SKM-1 treated with dmso at 0.1 percent for 144 hours (cell line): ENCODE measurements around the gene FHL1.
"Not testable (repeated sequence)": the region's sequence is repeated elsewhere in the genome, so short reads cannot be mapped to it uniquely, and the experiment has no call there.

Experiments
- DNase-seq: peaks from one replicate; lab custom pipeline; 2025; ENCODE audit not compliant: unreplicated experiment; lab: John Stamatoyannopoulos, UW

The FHL1 gene

DNA sequence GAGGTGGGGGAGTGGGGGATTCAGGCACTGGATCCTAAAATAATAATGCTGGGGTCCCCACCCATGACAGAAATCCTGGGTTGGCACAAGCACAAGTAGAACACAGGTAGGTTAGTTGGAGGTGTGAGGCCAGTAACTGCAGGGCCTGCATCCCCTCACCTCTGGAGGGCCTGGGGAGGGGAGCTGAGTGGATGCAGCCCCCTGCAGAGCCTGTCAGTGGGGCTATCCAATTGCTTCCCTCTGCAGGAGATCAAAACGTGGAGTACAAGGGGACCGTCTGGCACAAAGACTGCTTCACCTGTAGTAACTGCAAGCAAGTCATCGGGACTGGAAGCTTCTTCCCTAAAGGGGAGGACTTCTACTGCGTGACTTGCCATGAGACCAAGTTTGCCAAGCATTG lies 60.2 kb downstream of the FHL1 start:
- no peak for DNase-seq

DNA sequence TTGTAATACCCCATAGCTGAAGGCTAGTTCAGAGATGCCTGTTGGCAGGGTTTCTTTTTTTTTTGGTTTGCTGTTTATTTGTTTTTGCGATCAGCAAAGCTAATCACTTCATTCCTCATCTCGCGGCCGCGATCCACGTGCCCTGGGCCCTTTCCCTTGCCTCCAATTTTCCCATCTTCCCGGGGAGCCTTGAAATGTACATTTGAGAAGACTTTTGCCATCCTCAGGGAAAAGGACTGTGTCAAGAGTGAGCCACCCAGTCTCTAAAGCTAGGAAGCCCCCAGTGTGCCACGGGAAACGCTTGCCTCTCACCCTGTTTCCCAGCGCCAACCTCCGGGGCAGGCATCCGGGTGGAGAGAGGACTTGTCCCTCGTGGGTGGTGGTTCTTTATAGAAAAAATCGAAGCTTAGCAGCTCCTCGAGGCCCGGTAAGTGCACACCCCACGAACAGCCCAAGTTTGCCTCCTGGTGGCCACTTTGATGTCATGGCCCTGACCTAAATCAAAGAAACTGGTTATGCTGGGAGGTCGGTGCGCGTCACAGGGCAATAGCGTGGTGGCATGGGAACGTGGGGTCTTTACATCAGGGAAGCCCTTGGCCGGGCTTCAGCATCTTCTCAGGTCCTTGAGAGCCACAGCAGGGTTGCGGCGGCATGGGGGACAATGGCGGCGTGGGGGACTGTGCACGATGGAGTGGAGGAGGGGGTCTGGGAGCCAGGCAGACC lies 61.8 kb downstream of the FHL1 start:
- no peak for DNase-seq

DNA sequence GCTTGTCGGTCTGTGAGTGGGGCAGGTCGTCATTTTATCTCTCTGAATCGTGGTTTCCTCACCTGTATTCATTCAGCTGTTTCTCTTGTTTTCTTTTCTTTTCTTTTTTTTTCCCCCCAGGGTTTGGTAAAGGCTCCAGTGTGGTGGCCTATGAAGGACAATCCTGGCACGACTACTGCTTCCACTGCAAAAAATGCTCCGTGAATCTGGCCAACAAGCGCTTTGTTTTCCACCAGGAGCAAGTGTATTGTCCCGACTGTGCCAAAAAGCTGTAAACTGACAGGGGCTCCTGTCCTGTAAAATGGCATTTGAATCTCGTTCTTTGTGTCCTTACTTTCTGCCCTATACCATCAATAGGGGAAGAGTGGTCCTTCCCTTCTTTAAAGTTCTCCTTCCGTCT lies 62.4 kb downstream of the FHL1 start:
- no peak for DNase-seq

DNA sequence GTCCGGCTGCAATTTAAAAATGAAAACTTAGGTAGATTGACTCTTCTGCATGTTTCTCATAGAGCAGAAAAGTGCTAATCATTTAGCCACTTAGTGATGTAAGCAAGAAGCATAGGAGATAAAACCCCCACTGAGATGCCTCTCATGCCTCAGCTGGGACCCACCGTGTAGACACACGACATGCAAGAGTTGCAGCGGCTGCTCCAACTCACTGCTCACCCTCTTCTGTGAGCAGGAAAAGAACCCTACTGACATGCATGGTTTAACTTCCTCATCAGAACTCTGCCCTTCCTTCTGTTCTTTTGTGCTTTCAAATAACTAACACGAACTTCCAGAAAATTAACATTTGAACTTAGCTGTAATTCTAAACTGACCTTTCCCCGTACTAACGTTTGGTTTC lies 62.9 kb downstream of the FHL1 start:
- peak; percentile 8 for DNase-seq

DNA sequence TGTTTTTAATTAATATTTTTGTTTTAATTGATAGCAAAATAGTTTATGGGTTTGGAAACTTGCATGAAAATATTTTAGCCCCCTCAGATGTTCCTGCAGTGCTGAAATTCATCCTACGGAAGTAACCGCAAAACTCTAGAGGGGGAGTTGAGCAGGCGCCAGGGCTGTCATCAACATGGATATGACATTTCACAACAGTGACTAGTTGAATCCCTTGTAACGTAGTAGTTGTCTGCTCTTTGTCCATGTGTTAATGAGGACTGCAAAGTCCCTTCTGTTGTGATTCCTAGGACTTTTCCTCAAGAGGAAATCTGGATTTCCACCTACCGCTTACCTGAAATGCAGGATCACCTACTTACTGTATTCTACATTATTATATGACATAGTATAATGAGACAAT lies 63.5 kb downstream of the FHL1 start:
- DNase-seq = no peak

DNA sequence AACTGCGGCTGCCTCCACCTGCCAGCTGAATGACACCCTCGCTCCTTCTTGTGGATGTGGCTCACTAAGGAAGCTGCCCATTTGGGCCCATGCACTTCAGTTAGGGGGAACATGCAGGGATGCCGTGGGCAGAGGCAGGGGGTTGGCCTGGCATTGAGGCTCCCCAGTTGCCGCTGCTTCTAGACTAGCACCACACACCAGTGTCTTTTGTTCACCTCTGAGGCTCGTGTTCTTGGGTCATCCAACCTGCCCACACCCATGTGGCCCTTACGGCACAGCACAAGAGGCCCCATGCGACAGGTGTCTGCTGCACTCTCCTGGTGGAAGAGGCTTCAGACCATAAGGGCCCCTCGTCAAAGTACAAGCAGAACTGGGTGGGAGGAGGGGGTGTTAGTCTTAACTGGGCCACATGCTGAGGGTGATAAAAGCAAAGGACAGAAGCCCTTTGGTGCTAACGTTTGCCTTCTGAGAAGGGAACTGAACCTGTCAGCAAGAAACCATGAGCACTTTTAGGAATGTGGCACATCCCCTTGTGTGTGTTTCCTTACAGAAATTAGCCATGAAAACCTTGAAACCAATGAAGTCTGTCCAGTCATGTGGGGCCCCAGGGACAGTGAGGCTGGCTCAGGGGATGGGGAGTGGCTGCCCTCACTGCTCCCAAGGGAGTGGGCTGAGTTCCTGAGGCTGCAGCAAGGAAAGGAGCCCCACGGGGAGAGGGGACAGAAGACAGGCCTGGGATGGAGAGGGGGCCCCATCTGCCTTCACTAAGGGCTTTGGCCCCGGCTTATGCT lies 64.6 kb downstream of the FHL1 start:
- DNase-seq = no peak

DNA sequence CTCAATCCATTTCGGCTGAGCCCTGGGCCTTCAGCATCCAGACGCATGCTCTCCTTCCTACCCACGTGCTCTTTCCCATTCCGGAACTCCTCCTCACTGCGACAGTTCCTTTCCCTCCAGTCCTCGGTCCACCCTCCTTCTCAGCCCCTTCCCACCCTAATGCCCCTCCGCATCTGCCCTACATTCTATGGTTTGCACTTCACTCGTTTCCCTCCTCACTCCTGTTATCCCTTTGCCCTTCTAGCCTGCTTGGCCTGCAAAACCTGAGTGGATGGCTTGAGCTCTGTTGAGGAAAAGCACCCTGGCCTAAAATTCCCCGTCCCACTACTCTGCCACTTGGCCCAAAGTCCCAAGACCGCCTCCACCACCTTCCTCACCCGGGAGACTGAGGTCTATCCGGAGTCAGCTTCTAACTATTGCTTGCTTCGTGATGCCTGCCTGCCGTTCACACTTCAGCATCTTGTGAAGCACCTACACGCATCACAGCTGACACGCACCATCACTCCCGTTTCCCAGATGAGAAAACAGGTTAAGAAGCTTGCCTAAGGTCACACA lies 65.3 kb downstream of the FHL1 start:
- DNase-seq = no peak

DNA sequence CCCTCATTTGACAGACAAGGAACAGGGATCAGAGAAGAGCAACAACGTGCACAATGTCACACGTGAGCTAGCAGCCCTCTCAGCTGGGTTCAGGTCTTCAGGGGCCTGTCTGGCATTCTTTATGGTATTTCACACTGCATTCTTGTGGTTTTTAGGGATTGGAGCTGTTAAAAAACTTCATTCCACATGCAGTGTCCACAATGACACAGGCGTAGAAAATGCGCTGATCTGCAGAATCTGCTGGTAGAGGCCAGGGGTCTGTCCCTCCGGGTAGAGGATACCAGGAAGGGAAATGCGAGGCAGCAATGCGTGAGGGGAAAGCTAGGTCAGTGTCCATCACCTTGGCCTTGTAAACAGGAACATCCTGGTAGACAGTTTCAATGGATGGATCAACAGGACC lies 67.2 kb downstream of the FHL1 start:
- no peak for DNase-seq

DNA sequence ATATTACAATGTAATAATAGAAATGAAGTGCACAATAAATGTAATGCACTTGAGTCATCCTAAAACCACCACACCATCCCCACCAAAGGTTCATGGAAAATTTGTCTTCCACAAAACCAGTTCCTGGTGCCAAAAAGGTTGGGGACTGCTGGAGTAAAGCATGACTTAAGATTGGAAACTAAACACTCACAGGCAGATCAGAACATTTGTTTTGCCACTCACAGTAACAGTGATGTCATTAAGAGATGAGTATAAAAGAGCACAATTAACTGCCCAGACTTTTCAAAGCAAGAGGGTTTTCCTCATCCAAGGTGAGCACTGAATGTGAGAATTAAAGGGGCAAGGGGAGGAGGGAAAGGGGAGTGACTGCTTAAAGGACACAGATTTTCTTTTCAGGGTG lies 68.2 kb downstream of the FHL1 start:
- no peak for DNase-seq

DNA sequence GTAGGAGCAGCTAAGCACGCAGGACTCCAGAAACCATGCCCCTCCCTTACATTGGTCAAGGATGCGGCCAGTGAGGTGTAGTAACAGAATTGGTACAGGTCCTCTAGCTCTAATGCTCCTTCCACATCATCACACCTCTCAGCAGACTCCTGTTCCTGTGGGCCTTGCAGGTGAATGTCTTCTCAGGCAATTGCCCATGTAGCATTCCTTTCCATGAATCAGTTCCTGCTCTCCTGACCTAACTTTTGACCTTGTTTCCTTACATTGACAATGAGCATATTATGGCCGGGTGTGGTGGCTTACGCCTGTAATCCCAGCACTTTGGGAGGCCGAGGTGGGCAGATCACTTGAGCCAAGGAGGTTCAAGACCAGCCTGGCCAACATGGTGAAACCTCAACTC lies 72.6 kb downstream of the FHL1 start:
- no peak for DNase-seq

DNA sequence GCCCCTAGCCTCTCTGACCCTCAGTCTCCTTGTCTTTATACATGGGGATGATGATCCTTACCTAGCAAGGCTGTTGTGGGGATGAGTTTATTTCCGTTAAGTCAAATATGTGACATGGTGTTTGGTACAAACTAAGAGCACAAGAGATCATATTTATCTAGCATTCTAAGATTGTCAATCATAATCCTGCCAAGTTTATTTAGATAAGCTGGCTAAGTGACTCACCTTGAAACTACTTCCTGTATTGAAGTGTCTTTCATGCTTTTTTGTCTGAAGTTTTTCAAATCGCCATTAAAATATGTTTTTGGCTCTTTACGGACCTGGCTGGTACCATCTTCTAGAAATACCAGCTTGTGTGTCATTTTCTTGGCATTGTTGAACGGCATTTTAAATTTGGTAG lies 73.2 kb downstream of the FHL1 start:
- DNase-seq = no peak

DNA sequence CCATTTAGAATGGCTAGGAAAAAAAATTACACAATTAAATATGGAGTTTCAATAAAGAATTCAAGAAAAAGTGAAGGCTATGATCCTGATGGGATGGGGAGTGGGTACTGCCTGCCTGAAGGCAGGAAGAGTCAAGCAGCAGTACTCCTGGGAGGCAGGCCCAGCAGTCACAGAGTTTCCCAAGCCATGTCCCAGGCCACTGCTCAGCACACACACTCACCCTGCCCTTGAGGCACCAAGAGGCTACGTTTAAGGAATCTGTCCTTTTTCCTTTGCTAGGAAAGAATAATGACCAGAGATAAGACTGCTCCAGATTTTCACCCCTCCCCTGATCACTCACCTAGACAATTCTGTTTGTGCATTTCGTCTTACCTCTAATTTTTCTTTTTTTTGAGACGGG lies 73.6 kb downstream of the FHL1 start:
- DNase-seq = no peak

DNA sequence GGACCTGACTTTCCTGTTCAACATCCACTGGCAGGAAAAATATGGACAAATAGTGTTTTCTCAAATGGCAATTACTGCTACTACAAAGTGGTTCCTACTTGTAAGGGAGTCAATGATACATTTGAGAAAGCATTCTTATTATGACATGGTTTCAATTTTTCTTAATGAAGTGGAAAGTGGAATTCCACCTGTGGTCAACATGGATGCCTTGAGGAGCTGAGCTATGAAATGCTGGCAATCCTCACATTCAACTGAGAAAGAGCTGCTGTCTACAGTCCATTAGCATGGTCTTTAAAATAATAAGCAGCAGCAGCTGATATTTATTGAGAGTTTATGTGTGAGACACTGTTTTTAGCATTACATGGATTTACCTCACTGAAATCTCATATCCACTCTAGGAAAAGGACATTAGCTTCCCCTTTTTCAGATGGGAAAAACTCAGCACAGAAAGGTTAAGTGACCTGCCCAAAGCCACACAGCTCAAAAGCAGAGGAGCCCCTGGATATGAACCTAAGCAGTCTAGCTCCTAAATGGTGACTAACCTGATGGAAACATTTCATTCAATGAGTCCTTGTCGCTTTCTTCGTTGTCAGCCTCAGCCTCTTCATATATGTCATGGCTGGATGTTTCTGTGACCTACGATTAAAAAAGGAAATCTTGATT lies 74.6 kb downstream of the FHL1 start:
- no peak for DNase-seq

DNA sequence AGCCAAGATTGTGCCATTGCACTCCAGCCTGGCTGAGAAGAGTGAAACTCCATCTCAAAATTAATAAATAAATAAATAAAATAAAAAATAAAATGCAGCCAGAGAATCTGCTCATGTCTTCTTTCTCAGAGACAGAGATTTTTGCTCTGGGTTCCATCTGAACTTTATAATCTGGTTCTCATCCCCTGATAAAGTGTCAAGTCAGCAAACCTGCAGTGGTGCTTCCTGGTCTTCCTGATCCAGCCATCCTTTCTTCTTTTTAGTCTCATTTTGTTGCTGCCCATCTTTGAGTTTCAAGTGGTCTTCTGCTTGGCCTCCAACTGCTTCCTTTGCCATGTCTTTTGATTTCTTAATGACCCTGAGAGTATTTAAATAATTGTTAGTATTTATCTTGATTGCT lies 79.7 kb downstream of the FHL1 start:
- no peak for DNase-seq

DNA sequence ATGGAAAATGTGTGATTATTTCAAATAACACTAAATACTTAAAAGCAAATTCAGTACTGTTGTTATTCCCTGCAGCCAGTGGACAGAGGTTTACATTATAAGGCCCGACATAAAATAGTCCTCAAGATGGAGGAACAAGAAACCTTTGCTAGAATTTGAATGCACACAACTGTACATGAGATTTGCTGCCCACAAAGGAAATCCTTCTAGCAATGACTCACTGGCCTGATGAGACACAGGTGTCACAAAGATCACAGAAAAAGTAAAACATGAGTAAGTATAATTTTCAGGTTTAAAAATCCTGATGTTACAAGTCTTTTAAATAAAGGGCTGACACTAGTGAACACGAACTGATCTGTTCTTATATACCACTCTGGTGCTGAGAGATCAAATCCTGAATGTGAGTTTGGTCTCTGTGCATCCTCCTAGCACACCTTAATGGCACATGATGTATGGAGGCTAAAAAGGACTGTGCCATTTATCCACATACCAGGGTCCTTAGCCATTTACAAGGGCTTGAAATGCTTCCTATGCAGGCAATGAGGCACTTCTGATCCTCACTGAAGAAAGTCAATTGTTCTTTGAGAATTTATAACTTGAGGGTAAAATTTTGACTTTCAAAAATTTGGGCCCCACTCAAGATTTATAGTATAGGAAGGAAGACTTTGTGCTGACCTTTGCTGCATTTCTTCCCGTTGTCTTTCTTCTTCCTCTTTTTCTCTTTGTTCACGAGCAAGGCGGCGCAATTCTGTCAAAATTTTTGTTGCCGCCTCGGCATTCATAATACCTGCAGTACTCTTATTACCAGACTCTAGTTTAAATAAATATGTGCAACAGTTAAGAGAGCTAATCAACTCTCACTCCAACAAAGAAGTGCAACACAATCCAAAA lies 80.9 kb downstream of the FHL1 start:
- DNase-seq = no peak

DNA sequence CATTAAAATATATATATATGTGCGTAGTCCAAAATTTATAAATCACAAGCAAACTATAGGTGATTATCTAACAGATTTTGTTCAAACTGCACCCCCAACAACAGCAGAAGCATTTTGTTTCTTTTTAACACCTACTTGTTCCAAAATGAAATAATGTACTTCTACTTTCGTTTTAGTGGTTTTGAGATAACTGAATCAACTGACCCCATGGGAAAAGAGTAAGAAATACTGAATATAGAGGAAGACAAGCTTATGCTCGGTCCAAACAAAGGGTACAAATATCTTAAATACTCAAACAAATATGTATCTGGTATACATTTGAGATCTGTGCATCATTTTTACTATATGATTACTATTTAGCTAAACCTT lies 81.5 kb downstream of the FHL1 start:
- DNase-seq = no peak

DNA sequence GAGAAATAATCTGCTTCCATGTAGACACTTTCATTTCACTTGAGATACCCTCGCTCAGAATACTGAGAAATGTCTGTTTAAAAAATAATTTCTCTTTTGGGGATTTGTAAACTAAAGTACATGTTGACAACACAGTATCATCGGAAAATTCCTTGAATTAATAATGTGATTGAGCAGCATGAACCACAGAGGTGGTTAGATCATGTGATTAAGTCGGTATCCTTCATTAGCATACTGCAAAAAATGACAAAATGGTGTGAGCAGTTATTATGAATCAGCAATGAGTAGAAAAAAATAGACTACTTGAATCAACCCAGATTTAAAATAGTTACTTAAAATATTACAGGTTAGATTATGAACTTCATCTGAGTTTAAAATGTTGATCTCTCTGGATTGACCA lies 89.7 kb downstream of the FHL1 start:
- no peak for DNase-seq

DNA sequence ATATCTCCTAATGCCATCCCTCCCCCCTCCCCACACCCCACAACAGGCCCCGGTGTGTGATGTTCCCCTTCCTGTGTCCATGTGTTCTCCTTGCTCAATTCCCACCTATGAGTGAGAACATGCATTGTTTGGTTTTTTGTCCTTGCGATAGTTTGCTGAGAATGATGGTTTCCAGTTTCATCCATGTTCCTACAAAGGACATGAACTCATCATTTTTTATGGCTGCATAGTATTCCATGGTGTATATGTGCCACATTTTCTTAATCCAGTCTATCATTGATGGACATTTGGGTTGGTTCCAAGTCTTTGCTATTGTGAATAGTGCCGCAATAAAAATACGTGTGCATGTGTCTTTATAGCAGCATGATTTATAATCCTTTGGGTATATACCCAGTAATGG lies 90.5 kb downstream of the FHL1 start:
- not testable (repeated sequence) for DNase-seq

DNA sequence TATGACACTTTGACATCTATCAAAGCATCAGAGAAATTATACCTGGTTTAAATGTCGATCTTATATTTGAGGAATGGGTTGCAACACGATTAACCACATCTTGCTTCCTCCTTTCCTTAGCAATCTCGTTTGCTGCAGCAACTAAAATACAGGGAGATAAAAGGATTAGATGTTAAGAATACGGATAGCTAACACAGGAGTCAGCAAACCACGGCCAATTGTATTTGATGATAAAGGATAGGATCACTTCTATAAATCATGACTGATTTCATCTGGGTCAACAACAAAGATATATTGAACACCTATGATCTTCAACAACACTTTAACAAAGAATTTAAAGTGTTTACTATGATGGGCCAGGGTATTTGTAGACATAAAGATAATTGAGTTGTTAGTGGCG lies 98.9 kb downstream of the FHL1 start:
- DNase-seq = no peak

DNA sequence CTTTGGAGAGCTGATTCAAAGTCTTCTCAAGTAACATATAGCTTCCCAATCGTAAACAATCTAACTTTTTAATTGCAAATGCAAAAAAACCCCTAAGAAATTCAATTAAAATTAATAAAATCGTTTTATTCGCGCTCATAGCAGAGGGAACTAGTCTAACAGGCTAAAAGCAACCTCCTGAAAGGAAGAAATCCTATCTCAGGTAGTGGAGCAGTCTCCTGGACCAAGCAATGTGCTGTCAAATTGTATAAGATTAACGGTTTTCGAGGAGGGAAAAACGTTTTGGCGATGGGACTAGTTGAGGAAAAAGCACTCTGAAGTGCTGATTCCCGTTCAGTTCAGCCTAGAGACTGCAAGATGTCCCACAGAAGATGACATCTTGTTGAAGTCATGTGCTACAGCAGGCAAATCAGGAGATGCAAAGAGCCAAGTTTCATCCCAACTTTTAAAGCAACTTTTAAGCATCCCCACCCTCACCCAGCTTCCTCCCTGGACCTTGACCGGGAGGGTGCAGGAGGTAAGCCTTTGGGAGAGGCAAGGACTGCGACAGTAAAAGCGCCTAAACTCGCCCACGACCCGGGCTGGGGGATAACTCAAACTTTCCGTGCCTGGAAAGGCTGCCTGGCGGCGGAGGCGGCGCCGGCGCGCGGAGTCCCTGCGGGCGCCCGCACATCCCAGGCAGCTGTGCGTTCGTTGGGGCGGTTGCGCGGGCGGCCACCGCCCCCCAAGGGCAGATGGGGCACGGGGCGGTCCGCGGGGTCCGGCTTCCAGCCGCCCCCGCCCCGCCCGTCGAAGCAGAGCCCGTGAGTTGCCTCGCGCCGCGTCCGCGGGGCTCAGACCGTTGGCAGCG lies 103.1 kb downstream of the FHL1 start:
- no peak for DNase-seq
